H1 (cell line): Measurements from ENCODE around the gene OR4F6. TPM values are rescaled to one million over a fixed set of nuclear protein-coding genes. Genes with fewer than 3 reads are reported as not detected.
"Not testable (repeated sequence)": the region's sequence is repeated elsewhere in the genome, so short reads cannot be mapped to it uniquely, and the experiment has no call there.

Experiments
- CTCF ChIA-PET: fragments of 300-600 bp; sonication (Branson Sonifier 250); formaldehyde crosslinking; loops from one replicate; lab custom pipeline; 2021; ENCODE audit not compliant: partially characterized antibody; lab: Charles Lee
- POLR2A ChIA-PET: fragments of 300-600 bp; sonication (Branson Sonifier 250); formaldehyde crosslinking; loops from one replicate; lab custom pipeline; 2021; ENCODE audit warnings: inconsistent platforms; ENCODE audit not compliant: partially characterized antibody; lab: Charles Lee
- DNase-seq, 2 experiments: peaks; one replicate each; pipeline versions ENCODE4 v3.0.0 to v3.0.0-alpha.2; 2010 to 2022; ENCODE audit warnings: low spot score in 2 of 2, low read depth in 1 of 2, mixed read lengths in 1 of 2
- FAIRE-seq: peaks from 2 replicates; lab custom pipeline; 2011; peaks lifted over from hg19 to GRCh38; lab: Jason Lieb, UNC
- H2AFZ ChIP-seq: 2 replicates; pipeline ENCODE4 v1.8.1; 2012; ENCODE audit warnings: low read length, inconsistent platforms
- H2AK5ac ChIP-seq: 2 replicates; pipeline ENCODE4 v1.6.1; 2013; ENCODE audit warnings: low read depth, low read length
- H2BK120ac ChIP-seq: replicated peaks from 2 replicates; pipeline ENCODE3; 2013; ENCODE audit warnings: low read depth, low read length, inconsistent platforms
- H2BK12ac ChIP-seq: 2 replicates; pipeline ENCODE4 v1.6.1; 2013; ENCODE audit warnings: low read depth, low read length
- H2BK15ac ChIP-seq: 2 replicates; pipeline ENCODE4 v1.6.1; 2013; ENCODE audit warnings: low read length
- H2BK20ac ChIP-seq: 2 replicates; pipeline ENCODE4 v1.6.1; 2013; ENCODE audit warnings: low read length
- H2BK5ac ChIP-seq: 2 replicates; pipeline ENCODE4 v1.6.1; 2013; ENCODE audit warnings: low read depth, low read length
- H3K14ac ChIP-seq: 2 replicates; pipeline ENCODE4 v1.6.1; 2013; ENCODE audit warnings: inconsistent platforms; ENCODE audit not compliant: insufficient read length
- H3K18ac ChIP-seq: 2 replicates; pipeline ENCODE4 v1.6.1; 2013; ENCODE audit warnings: low read length; ENCODE audit errors: extremely low read depth
- H3K23ac ChIP-seq: 2 replicates; pipeline ENCODE4 v1.6.1; 2013; ENCODE audit warnings: inconsistent platforms; ENCODE audit not compliant: insufficient read length
- H3K23me2 ChIP-seq: 2 replicates; pipeline ENCODE4 v1.6.1; 2013; ENCODE audit warnings: low read depth, low read length
- H3K27ac ChIP-seq: 2 replicates; pipeline ENCODE4 v1.6.1; 2011; ENCODE audit warnings: low read depth, low read length, inconsistent platforms
- H3K27me3 ChIP-seq, 4 experiments: replicated peaks in 1 of 4; 1 replicate in 1 of 4; 2 replicates in 3 of 4; pipeline versions ENCODE4 v1.6.1 to v1.8.1; 2011 to 2013; ENCODE audit warnings: low read length in 3 of 4, mild to moderate bottlenecking in 3 of 4, inconsistent platforms in 2 of 4, mixed read lengths in 2 of 4, moderate library complexity in 1 of 4; ENCODE audit not compliant: control insufficient read depth in 3 of 4, insufficient read depth in 3 of 4; ENCODE audit errors: extremely low read depth in 1 of 4
- H3K36me3 ChIP-seq, 4 experiments: 2 replicates each; pipeline versions ENCODE4 v1.6.1 to v1.8.1; 2011 to 2013; ENCODE audit warnings: mild to moderate bottlenecking in 4 of 4, low read length in 3 of 4, moderate library complexity in 2 of 4, control low read depth in 1 of 4, inconsistent platforms in 1 of 4; ENCODE audit not compliant: insufficient read depth in 4 of 4, control insufficient read depth in 2 of 4
- H3K4ac ChIP-seq: replicated peaks from 2 replicates; pipeline ENCODE3; 2013; ENCODE audit warnings: low read length, low read depth, mixed read lengths, inconsistent platforms; ENCODE audit not compliant: insufficient read length
- H3K4me1 ChIP-seq, 4 experiments: replicated peaks in 1 of 4; 1 replicate in 1 of 4; 2 replicates in 3 of 4; pipeline versions ENCODE4 v1.6.1 to v1.8.1; 2011 to 2013; ENCODE audit warnings: low read length in 3 of 4, inconsistent platforms in 2 of 4, mixed read lengths in 1 of 4; ENCODE audit not compliant: insufficient read depth in 4 of 4, control insufficient read depth in 3 of 4
- H3K4me2 ChIP-seq, 2 experiments: 2 replicates each; pipeline versions ENCODE4 v1.6.1 to v1.8.1; 2011 to 2013; ENCODE audit warnings: low read depth in 2 of 2, low read length in 2 of 2, control low read depth in 1 of 2, inconsistent platforms in 1 of 2, mild to moderate bottlenecking in 1 of 2; ENCODE audit not compliant: insufficient read depth in 1 of 2
- H3K4me3 ChIP-seq, 4 experiments: fragments of 200-600, 300-600 bp in 1 of 4; sonication (generic), shearing (Covaris generic), sonication (Bioruptor Twin) in 1 of 4; 2 replicates each; pipeline versions ENCODE4 v1.5.1 to v1.8.1; 2011 to 2016; ENCODE audit warnings: low read length in 4 of 4, low read depth in 3 of 4, control low read depth in 2 of 4, inconsistent platforms in 2 of 4, mild to moderate bottlenecking in 2 of 4, mixed read lengths in 1 of 4, moderate library complexity in 1 of 4; ENCODE audit not compliant: insufficient read depth in 2 of 4; ENCODE audit errors: extremely low read depth in 1 of 4
- H3K56ac ChIP-seq: replicated peaks from 2 replicates; pipeline ENCODE3; 2013; ENCODE audit warnings: low read depth, mild to moderate bottlenecking, mixed read lengths, low read length, inconsistent platforms; ENCODE audit not compliant: insufficient read length
- H3K79me1 ChIP-seq: 2 replicates; pipeline ENCODE4 v1.6.1; 2013; ENCODE audit warnings: low read depth, low read length, control low read depth
- H3K79me2 ChIP-seq, 2 experiments: 2 replicates each; pipeline versions ENCODE4 v1.6.1 to v1.8.1; 2012 to 2013; ENCODE audit warnings: low read length in 2 of 2, mild to moderate bottlenecking in 2 of 2, inconsistent platforms in 1 of 2; ENCODE audit not compliant: insufficient read depth in 2 of 2, control insufficient read depth in 1 of 2
- H3K9ac ChIP-seq, 4 experiments: replicated peaks in 1 of 4; 1 replicate in 1 of 4; 2 replicates in 3 of 4; pipeline versions ENCODE4 v1.6.1 to v1.8.1; 2011 to 2013; ENCODE audit warnings: low read depth in 3 of 4, low read length in 3 of 4, control low read depth in 2 of 4, mild to moderate bottlenecking in 2 of 4, moderate library complexity in 2 of 4, inconsistent platforms in 1 of 4; ENCODE audit errors: extremely low read depth in 1 of 4
- H3K9me3 ChIP-seq, 2 experiments: 2 replicates each; pipeline versions ENCODE4 v1.6.1 to v1.8.1; 2012 to 2013; ENCODE audit warnings: mild to moderate bottlenecking in 2 of 2, moderate library complexity in 2 of 2, control low read depth in 1 of 2, inconsistent platforms in 1 of 2, low read depth in 1 of 2, low read length in 1 of 2, mixed read lengths in 1 of 2; ENCODE audit not compliant: insufficient read depth in 2 of 2
- H4K20me1 ChIP-seq, 2 experiments: replicated peaks in 1 of 2; 2 replicates each; pipeline versions ENCODE3 to v1.8.1; 2011 to 2013; ENCODE audit warnings: inconsistent platforms in 2 of 2, low read length in 2 of 2, mild to moderate bottlenecking in 1 of 2; ENCODE audit not compliant: insufficient read depth in 2 of 2, control insufficient read depth in 1 of 2
- H4K5ac ChIP-seq: 2 replicates; pipeline ENCODE4 v1.6.1; 2013; ENCODE audit warnings: low read length, low read depth, mixed read lengths, inconsistent platforms; ENCODE audit not compliant: insufficient read length
- H4K8ac ChIP-seq: 2 replicates; pipeline ENCODE4 v1.8.0; 2013; ENCODE audit warnings: mild to moderate bottlenecking, moderate library complexity, low read length, inconsistent platforms; ENCODE audit not compliant: insufficient read depth; ENCODE audit errors: extremely low read depth
- H4K91ac ChIP-seq: replicated peaks from 2 replicates; pipeline ENCODE3; 2013; ENCODE audit warnings: low read length, mixed read lengths, inconsistent platforms; ENCODE audit not compliant: insufficient read length
- WGBS, 2 experiments: shearing (Covaris generic) in 1 of 2; methylation state at CpG; one replicate each; pipeline versions ENCODE4 v1.1.6 to v1.1.7; 2013 to 2015; ENCODE audit warnings: low lambda C conversion rate in 2 of 2, mixed read lengths in 2 of 2, inconsistent platforms in 1 of 2, low coverage in 1 of 2, missing lambda C conversion rate in 1 of 2; ENCODE audit not compliant: insufficient replicate concordance in 2 of 2, insufficient coverage in 1 of 2, insufficient read length in 1 of 2; ENCODE audit errors: extremely low coverage in 1 of 2, missing lambda C conversion rate in 1 of 2; 5-methylcytosine and 5-hydroxymethylcytosine counted together
- polyA plus RNA-seq, 7 experiments: library from polyadenylated mRNA; depleted of rRNA in 3 of 7; stranded (reverse) in 5 of 7; unstranded in 2 of 7; fragments of >200 nt in 5 of 7; fragments of 200-250 nt in 2 of 7; gene quantifications; 1 replicate in 5 of 7; 2 replicates in 1 of 7; 4 replicates in 1 of 7; pipeline versions ENCODE4 v1.2.1 to v1.2.3, GENCODE V29; 2011 to 2013; ENCODE audit warnings: missing spikeins in 2 of 7, mixed read lengths in 2 of 7
- total RNA-seq: library from RNA; stranded (reverse); fragmentation: NEBNext Ultra II Directional; extraction: Animal tissue kit (Norgen Biotek cat#: 25700); gene quantifications from 2 replicates; pipeline ENCODE4 v1.2.1, GENCODE V29; 2021

Gene OR4F6
- total and polyA plus RNA-seq, 2 of the 8 experiments (the other 6 are each of a cell fraction or from before 2014, with no cell fraction given): not detected

- H3K14ac ChIP-seq, H3K56ac ChIP-seq, H3K4me1 ChIP-seq, H4K20me1 ChIP-seq, H3K27ac ChIP-seq, H4K5ac ChIP-seq, H3K9ac ChIP-seq, H3K18ac ChIP-seq, H3K9me3 ChIP-seq, H4K91ac ChIP-seq, H3K79me2 ChIP-seq, H4K8ac ChIP-seq, H2BK20ac ChIP-seq, H3K4me3 ChIP-seq, H3K4ac ChIP-seq, H2BK5ac ChIP-seq, H2BK120ac ChIP-seq, H2AFZ ChIP-seq, CTCF ChIA-PET, DNase-seq, FAIRE-seq, H3K27me3 ChIP-seq, H3K23ac ChIP-seq, H3K23me2 ChIP-seq, H3K36me3 ChIP-seq, H3K79me1 ChIP-seq, H2BK12ac ChIP-seq, H2BK15ac ChIP-seq, H2AK5ac ChIP-seq, POLR2A ChIA-PET, H3K4me2 ChIP-seq: not testable (repeated sequence)
- WGBS, 2 experiments: 81% methylated on average over 7 of the region's 7 CpGs; no CpG with 5 or more reads in 1 of the 2 experiments
Observed at GRCh38 chr15:101793981-101794380, 9.3 kb upstream of the OR4F6 start.
